ENCODE results near the gene CACNB2. TPM values are rescaled to one million over a fixed set of nuclear protein-coding genes. Genes with fewer than 3 reads are reported as not detected.

Gene CACNB2
- total and polyA plus RNA-seq, 2 donors (not counting 3 experiments of a cell fraction or from before 2014, with no cell fraction given) = not detected

GRCh38 chr10:18456984-18457383 is 316.8 kb downstream of the CACNB2 start:
- Histone ChIP-seq H3K79me2 (ENCODE audit: control insufficient read depth, insufficient read depth, low read length) (no peaks in the 10 kb centered on the region), H2AFZ (ENCODE audit: low read depth, low read length) (no peak overlapping the region), H3K4me2 (ENCODE audit: insufficient read depth, low read length) (no peak overlapping the region), H3K4me3 (replicated peaks in 1 of 3; ENCODE audit: insufficient read depth in 1 of 3, low read depth in 1 of 3, low read length in 3 of 3) (no peak overlapping the region), H3K27ac (ENCODE audit: insufficient read depth, low read depth, low read length) (no peak overlapping the region), H4K20me1 (replicated peaks; ENCODE audit: control insufficient read depth, extremely low read depth, insufficient read depth, low read length) (no peaks in the 10 kb centered on the region), H3K9ac (replicated peaks; ENCODE audit: extremely low read depth, insufficient read depth, low read length) (no peak overlapping the region), H3K9me1 (replicated peaks; ENCODE audit: control insufficient read depth, extremely low read depth, insufficient read depth, low read length) (no peaks in the 10 kb centered on the region), H3K27me3 (ENCODE audit: control insufficient read depth in 2 of 2, insufficient read depth in 2 of 2, low read length in 2 of 2) (no peaks in the 10 kb centered on the region), H3K9me3 (replicated peaks; ENCODE audit: control insufficient read depth, insufficient read depth, low read length) (no peaks in the 10 kb centered on the region), H3K4me1 (ENCODE audit: control insufficient read depth, extremely low read depth, insufficient read depth, low read length) (no peaks in the 10 kb centered on the region), H3K36me3 (ENCODE audit: control insufficient read depth in 2 of 2, extremely low read depth in 1 of 2, insufficient read depth in 2 of 2, low read length in 2 of 2) (no peaks in the 10 kb centered on the region)
- no peak for DNase-seq (ENCODE audit: low read depth, low spot score)
- ChIA-PET CTCF (no interaction called here), POLR2A (no interaction called here)
- no peak for FAIRE-seq
- TF ChIP-seq EZH2 (IDR thresholded peaks at IDR 0.05; ENCODE audit: borderline replicate concordance, low read depth, low read length, severe bottlenecking) (no peak), POLR2AphosphoS5 (IDR thresholded peaks at IDR 0.05; ENCODE audit: insufficient read depth, low read depth, low read length) (no peak), JUN (IDR thresholded peaks at IDR 0.05; ENCODE audit: borderline replicate concordance, insufficient read depth, insufficient read length, low read depth) (no peak), FOS (IDR thresholded peaks at IDR 0.05; ENCODE audit: borderline replicate concordance, insufficient read depth, low read length) (no peak), CTCF (IDR thresholded peaks at IDR 0.05; ENCODE audit: extremely low read depth in 1 of 2, insufficient read depth in 1 of 2, low read depth in 1 of 2, low read length in 2 of 2) (no peak), POLR2A (IDR thresholded peaks at IDR 0.05; ENCODE audit: low read depth, low read length) (no peak), MYC (IDR thresholded peaks at IDR 0.05; ENCODE audit: low read depth, low read length) (no peak), MAX (IDR thresholded peaks at IDR 0.05; ENCODE audit: insufficient read depth, insufficient read length) (no peak)
- intact Hi-C loops (cut with micrococcal nuclease) (no loop called here), dilution Hi-C loops (cut with MboI; ENCODE audit: extremely low pct_ligation_motif_present, low sequenced_read_pairs) (no loop called here)
- BruUV-seq (replicated peaks) = no TSS peak

Measured in endothelial cell of umbilical vein (primary cell).